ENCODE measurements around the gene ZNF335. TPM values are rescaled to one million over a fixed set of nuclear protein-coding genes. Genes with fewer than 3 reads are reported as not detected.

Gene ZNF335
- total and polyA plus RNA-seq, 2 of the 13 experiments (the other 11 are each of a cell fraction or from before 2014, with no cell fraction given) = 9.7 to 13.7 TPM

GRCh38 chr20:45993197-45993951 lies 21.4 kb upstream of the ZNF335 start (continued):
- TF ChIP-seq KAT7 (CRISPR knock-in tag; IDR thresholded peaks at IDR 0.05; ENCODE audit: borderline replicate concordance) (no peak), CEBPB (IDR thresholded peaks at IDR 0.05; ENCODE audit: borderline replicate concordance, low read depth, low read length) (peak; percentile 84; the same call in 1 of the 2 replicates), ZNF407 (CRISPR knock-in tag; IDR thresholded peaks at IDR 0.05; ENCODE audit: not compliant biosample characterization) (no peak), ZNF281 (CRISPR knock-in tag; IDR thresholded peaks at IDR 0.05; ENCODE audit: borderline replicate concordance) (no peak), HNRNPK (IDR thresholded peaks at IDR 0.05; ENCODE audit: low read depth, low read length, poor library complexity, severe bottlenecking) (peak; percentile 62), ZNF256 (CRISPR knock-in tag; conservative IDR thresholded peaks at IDR 0.05) (no peak), ZNF792 (CRISPR knock-in tag; IDR thresholded peaks at IDR 0.05) (no peak), ZNF329 (CRISPR knock-in tag; IDR thresholded peaks at IDR 0.05; ENCODE audit: low read depth) (no peak), ZNF292 (CRISPR knock-in tag; IDR thresholded peaks at IDR 0.05; ENCODE audit: borderline replicate concordance, low read depth) (peak; percentile 52; the same call in 1 of the 2 replicates), SRSF9 (IDR thresholded peaks at IDR 0.05; ENCODE audit: borderline replicate concordance, insufficient read depth, low read depth, low read length, poor library complexity, severe bottlenecking) (no peak), ZNF782 (CRISPR knock-in tag; IDR thresholded peaks at IDR 0.05; ENCODE audit: borderline replicate concordance) (0 out of 2 replicates have a peak, but pooled peaks have one; percentile 59), ZNF629 (CRISPR knock-in tag; conservative IDR thresholded peaks at IDR 0.05) (no peak), SRSF4 (IDR thresholded peaks at IDR 0.05; ENCODE audit: low read depth, low read length, poor library complexity, severe bottlenecking) (no peak), ZNF883 (CRISPR knock-in tag; IDR thresholded peaks at IDR 0.05; ENCODE audit: not compliant biosample characterization) (peak; percentile 36)

All from HepG2 (cell line).